Ecto neural progenitor cell (in vitro differentiated cells): ENCODE data around the gene CYP19A1.

Source experiments
- DNase-seq: peaks from one replicate; pipeline ENCODE4 v3.0.0-alpha.2; 2018; ENCODE audit warnings: low spot score

CYP19A1 gene

DNA sequence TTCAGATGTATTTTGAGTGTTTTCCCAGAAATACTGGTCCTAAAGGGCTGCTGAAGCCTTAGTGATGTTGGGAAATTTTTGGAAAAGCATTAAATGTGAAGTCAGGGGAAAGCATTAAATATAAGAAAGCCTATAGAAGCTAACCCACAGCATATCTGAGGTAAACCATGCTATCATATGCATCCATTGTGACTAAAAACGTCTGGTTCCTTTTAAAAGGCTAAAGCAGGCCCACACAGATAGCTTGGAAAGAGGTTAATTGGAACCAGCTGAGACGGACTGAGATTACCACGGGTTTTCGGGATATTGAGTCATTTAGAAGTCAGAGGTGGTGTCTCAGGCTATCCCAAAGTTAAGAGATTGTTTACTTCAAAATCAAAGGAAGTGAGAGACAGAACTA is 78.2 kb downstream of the CYP19A1 start:
- no peak for DNase-seq

DNA sequence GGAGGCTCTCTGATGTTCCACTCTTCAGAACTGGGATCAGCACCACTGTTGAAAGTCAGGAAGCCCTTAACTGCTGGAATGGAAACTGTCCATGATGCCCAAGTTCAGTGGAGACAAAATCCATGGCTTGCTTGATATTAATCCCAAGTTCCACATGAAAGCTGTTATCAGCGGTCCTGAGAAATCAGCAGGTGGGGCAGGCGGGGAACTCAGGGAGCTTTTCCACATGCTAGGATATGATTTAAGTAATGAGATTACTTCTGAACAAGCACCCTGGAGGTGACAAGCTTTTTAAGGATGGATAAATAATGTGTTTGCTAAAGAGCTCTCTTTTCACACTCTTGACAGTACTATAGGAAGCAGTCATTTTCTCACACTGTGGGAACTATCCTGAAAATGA is 82.9 kb downstream of the CYP19A1 start:
- no peak for DNase-seq

DNA sequence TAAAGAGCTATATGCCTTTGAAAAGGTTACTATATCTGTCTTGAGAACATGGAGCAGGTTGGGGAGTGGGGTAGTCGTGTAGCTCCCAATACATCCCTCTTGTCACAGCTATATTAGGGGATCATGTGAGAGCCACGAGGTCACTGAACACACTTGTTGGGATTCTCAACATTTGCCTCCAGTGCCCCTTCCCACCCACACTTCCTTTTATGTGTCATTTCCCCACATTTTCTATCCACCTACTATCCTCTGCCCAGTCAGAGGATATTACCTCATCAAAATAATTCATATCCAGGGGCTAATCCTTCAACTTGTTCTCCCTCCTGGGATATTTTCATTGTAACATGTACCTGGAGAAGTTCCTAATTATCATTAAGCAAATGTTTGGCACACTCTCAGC is 85.0 kb downstream of the CYP19A1 start:
- no peak for DNase-seq

DNA sequence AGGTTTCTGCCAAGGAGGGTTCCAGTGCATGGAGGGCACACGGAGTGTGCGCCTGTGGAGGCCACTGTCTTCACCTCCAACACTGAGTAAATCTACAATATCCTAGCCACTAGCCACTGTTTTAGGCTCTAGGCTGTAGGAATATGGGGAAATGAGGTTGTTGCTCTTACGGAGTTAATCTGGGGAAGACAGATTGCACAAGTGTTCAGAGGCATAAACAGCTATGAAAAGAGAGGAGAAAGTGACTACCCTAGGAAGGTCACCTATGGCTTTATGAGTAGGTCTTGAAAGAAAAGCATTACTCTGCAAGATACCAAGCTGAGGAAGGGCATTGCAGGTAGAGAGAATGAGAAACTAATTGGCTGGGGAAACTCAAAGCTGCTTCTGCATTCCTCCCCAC is 85.7 kb downstream of the CYP19A1 start:
- no peak for DNase-seq

DNA sequence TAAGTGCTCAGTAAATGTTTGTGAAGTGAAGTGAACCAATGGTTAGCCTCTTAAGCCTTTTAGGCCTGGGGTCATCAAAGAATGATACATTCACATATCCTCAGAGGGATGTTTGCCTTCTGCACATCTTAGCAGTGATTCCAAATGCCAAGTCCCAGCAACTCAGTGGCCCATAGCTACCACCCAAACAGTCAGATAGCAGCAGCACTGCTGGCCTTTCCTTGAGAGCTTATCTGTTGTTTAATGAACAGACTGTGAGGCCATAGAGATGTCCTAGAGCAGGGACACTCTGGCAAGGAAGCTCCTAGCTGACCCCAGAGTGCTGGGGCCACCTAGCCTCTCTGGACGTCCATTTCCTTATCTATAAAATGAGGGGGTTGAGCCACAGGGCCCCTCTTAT is 86.8 kb downstream of the CYP19A1 start:
- no peak for DNase-seq

DNA sequence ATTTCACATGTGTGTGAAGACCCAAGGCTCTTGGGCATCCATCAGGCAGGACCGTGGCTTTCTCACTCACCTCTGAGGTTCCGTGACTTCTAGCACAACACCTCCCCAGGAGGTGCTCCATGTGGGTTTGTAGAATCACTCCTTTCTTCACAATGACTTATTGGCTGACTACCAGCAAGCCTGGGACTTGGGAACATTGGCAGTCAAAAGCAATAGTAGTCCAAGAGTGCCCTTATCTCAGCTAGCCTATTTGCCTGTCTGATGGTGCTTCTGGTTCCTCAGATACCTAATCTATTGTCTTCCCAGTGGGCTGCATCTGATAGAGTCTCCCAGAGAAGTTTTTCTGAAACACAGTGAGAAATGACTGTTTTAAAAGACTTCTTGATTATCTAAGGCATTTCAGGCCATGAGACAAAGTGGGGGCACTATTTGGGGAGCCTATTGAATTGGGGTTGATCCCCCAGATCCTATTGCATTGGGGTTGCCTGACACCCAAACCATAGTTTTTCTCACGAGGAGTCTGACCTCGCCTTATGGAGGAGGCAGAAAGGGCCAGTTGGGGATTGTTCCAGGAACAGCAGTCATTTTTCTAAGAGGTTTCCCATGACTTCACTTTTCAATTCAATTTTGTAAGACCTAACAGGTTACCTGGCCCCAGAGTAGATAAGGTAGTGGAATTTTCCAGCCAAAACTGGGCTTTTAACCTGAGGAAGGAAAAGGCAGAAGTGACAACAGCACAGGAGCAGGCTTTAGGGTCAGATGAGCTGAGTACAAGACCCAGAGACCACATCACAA is 88.0 kb downstream of the CYP19A1 start:
- DNase-seq: no peak

DNA sequence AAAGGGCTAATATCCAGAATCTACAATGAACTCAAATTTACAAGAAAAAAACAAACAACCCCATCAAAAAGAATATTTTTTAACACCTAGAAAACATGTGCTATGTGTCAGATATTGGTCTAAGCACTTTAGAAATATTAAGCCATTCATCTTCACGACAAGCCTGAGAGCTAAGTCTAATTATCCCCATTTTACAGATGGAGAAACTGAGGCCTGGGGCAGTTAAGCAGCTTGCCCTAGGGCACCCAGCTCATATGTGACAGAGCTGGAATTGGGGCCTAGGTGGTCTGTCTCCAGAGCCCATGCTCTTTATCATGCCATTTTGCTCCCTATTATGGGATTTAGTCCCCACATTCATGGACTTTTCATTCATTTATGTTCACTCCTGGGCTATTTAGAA is 92.8 kb downstream of the CYP19A1 start:
- DNase-seq: no peak

DNA sequence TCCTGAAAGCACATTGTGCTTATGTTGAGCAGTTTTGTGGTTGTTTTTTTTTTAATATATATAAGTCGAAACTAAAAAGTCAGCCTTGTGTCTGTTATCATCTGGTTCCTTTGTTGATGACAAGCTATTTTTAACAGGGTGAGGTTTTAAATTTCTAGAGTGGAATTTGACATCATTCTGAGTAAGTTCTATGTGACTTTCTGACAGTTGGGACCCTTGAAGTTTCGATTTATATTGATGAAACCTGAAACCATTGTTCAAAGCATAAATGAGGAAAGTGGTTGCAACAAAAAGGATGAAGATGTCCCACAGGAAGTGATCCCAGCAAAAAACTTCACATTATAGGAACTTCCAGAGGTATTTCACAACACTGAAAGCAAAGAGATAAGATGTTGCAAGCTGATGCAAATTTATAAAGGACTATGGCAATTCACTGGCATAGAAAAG is 94.0 kb downstream of the CYP19A1 start:
- no peak for DNase-seq

DNA sequence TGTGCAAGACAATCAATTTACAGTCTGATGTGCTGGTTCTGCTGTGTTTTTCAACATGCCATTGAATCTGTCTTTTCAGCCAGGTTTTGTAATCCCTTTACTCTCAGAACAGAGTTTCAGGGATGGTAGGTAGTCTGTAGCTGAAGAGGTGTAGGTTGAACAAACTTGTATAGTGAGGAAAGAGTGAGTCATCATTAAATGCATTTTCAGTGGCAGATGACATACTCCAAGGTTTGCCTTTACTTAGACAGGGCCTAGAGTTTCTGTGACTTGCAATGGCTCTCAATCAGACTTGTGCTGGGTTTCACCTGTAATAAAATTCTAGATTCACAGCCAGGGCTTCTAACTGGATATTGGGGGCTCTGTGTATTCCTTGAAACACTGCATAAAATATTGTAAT is 94.6 kb downstream of the CYP19A1 start:
- no peak for DNase-seq

DNA sequence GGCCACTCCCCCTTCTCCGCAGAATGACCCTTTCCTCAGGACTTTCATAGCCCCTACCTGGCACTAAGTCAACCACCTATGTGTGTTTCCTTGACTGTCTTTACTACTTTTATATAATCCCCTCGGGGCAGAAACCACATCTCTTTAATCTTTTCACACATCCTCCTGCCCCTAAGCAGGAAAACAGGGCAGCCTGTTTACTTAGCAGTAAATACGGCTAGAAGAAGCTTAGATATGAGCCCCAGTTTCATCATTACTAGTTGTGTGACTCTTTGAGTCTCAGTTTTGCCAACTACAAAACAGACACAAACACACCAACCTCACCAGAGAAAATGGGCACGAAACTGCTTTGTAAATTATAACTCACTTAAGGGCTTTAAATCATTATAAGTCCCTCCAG is 98.3 kb downstream of the CYP19A1 start:
- DNase-seq: no peak

DNA sequence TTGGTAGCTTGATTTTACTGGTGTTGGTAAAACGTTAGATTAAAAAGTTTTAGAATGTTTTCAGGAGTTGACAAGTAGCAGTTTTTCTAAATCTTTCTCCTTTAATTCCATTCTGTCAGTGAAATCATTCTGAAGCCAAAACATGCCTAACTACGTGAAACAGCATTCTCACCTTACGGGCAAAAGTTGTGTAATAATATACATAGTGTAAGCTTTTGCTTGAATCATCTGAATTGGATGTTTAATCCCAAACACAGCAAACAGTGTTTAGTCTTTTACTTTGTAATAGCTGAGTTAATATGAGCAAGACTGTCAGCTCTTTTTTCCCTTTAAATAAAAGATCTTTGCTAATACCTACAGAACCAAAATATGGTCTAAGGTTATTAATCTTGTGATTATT is 100.6 kb downstream of the CYP19A1 start:
- DNase-seq: no peak

DNA sequence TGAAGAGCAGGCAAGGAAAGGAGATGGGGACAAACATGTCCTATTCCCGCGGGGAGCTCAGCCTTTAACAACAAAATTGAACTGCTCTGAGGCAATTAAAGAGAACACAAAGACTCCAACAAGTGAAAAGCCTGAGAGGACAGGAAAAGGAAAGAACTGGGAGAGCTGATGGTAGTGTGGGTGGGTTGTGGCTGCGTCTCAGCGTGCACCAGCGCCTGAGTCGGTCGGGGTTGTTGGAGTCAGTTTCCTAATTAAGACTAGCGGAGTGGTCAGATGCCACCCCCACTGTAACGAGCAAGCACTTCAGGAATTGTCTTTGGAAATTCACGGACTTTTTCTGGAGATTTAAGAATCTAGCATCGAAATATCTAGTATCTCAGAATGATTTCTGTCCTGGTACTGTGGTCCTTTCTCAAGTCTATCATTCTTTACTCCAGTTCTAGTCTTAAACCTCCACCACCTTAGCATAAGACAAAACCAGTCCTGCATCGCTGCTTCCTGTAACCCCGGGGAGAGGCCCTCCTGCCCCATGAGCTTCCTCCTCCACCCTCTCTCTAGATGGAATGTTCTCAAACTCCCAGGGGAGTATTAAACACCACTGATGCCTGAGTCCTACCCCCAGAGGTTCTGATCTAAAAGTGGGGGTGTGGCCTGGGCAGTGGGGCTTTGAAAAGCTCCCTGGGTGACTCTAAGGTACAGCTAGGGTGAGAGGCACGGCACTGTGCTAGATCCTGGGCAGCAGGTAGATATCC is 104.0 kb downstream of the CYP19A1 start:
- no peak for DNase-seq

DNA sequence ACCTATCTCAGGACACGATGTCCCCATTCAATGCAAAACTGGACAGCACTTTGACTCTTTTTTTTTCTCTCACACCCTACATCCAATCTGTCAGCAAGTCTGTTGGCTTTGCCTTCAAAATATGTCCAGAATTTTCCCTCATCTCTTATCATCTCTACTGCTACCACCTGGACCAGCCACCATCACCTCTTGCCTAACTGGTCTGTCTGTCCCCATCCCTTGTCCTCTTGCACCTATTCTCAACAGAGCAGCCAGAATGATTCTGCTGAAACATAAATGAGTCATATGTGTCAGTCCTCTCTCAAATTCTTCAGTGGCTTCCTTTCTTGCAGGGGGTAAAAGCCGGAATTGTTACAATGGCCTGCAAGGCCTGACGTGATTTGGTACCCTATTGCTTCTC is 105.8 kb downstream of the CYP19A1 start:
- DNase-seq: no peak

DNA sequence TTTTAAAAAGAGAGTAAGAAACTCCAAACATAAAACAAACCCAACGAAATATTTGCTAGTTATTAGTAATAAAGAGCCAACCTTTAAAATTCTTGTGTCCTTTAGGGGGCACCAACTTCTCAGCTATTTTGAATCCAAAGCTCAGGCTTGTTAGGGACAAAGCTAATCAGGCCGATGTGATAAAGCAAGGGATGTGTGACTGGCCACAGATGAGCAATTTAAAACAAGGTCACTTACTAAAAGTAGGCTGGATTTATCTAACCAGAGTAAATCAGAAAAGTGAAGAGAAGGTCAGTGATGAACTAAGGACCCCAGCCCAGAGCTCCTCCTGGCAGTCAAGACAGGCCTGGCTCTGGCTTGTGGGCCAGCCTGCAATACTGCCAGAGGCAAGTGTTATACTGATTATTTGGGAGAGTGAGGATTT is 108.5 kb downstream of the CYP19A1 start:
- no peak for DNase-seq

DNA sequence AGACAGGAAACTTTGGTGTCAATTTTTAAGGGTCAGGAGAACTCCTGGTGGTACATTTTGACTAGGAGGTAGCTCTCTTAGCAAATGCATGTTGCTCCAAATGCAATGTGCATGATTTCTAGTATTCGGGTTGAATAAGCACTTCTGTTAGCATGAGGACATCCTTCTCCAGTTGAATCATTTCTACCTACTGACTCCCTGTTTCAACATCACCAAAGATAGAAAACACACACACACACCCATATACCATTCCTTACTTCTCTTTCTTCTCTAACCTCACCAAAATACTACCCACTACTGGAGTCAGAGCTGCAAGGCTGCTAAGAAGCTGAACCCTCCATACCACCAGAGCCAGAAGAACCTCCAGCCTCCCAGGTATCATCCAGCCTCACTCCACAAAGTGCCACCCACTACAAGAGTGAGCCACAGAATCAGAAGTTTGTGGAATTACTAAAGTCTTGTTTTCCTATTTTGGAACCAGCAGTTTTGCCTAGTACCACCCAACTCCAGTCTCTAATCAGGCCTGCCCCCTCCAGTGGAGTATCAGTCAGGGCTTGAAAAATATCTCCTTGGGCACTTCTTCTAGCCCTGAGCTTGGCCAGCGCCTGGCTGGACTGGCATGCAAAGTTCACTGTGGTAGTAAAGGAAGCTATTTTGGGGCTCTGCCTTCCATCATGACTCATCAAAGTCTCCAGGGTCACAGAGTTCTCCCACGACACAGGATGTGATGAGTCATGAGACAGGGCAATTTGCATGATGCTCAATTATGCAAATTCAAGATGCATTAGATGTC is 110.3 kb downstream of the CYP19A1 start:
- DNase-seq: no peak

DNA sequence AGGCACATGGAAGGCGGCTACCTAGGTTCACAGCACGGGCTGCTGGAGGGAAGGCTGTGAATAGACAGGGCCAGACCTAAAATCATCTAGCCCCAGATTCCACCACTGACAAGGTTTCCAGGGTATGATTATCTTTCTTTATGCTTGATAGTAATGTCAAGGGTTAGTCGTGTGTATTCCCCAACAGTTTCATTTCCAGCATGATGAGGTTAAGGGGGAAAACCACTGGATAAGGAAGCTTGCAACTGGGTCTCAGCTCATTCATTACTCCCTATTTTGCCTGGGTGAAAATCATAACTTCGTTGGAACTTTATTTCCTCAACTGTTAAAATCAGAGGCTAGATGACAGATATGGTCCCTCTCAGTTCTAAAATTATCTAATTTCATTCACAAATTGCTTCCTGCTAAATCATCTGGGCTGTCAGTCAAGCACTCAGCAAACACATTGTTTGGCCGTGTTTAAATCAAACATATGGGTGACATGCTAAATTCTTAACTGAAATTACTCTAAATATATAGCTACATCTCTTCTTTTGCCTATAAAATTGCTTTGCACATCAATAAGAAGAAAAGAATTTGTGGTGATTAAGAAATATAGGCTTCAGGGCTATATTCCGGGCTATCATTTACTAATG is 111.7 kb downstream of the CYP19A1 start:
- no peak for DNase-seq

DNA sequence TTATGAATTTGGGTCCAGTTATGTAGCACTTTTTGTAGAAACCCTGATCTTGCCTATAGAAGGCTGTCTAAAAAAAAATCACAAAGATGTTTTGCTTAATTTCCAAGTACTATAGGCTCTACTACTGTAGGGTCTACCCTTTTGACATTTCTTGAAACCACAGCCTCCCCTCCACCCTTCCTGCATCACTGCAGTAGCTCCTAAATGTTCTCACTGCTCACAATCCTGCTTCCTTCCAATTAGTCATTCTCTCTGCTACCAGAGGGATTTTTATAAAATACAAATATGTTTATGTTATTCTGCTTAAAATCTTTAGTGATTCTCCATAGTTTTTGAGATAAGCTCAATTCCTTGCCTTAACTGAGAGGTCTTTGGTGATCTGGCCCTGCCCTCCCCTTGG is 114.0 kb downstream of the CYP19A1 start:
- DNase-seq: no peak

DNA sequence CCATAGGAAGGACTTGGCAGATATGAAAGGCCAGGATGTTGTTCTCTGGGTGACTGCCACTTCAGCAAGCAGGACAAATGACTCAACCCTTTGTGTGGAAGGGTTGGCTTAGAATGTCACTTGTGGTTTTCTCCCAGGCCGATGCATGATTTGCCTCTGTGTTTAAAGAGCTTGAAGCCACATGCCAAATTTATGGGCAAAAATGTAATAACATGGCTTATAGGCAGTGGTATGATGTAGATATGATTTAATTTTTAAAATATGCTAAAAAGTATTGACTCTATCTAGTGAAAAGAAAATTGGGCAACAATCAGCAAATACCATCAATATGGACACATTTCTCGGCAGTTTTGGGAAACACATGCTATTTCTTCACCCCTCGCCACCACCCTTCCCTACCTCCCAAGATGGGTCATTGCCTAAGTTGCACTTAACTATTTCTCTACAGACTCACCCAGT is 114.6 kb downstream of the CYP19A1 start:
- DNase-seq: no peak

DNA sequence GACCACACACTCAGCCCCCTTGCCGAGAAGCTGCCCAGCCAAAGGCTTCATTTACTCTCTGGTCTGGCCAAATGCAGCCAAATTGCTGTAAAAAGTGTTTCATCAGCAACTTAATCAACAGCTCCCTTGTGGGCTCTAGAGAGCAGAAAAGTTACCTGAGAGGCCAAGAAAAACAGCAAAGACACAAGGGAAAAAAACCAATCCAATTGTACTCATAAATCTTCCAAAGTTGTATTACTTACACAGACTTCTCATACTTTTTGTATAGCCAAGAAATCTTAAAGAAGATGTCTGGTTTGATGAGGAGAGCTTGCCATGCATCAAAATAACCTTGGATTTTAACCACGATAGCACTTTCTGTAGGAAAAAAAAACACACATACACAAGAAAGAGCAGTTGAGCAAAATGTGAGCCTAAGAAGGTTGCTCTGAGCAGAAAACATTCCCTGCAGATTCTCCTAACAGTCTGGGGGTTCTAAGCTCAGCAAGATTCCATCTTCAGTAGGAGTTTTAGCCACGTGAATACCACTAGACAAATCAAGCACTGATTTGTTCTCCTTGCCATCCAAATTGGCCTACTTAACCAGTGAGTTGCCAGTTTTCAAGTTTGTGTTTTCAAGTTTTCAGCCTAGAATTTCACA is 120.0 kb downstream of the CYP19A1 start:
- DNase-seq: no peak

DNA sequence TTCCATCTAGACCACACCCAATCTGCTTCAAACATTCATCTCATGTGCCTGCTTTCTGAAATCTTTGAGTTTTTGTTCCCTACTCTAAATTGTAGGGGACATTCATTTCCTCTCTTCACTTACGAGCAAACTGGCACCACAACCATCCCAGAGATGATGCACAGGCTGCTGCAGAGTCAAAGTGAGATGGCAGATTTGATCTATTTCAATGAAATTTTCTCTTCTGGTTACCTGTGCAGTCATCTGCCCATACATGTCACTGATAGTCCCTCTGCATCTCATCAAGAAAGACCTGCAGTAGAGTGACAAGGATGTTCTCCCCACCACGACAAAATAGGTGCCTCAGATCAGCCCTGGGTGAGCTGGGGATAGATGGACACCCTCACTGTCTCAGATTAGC is 125.5 kb downstream of the CYP19A1 start:
- no peak for DNase-seq

DNA sequence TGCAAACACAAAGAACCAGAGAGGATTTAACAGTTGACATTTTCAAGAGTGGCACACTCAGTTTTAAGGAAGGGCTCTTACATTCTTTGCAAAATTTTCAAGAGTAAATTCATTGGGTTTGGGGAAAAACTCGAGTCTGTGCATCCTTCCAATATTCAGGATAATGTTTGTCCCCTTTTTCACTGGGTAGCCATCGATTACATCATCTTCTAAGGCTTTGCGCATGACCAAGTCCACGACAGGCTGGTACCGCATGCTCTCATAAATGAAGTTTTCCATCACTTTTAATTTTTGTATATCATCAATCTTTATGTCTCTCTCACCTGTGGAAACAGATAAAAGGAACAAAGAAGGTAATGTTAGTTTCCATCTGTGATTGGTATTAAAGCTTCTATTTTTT is 126.2 kb downstream of the CYP19A1 start:
- DNase-seq: no peak
